ENCODE data around the gene MACF1. TPM values are rescaled to one million over a fixed set of nuclear protein-coding genes. Genes with fewer than 3 reads are reported as not detected.

Gene MACF1
- total RNA-seq, 1 donor from 2014 or later, result 301 TPM

DNA sequence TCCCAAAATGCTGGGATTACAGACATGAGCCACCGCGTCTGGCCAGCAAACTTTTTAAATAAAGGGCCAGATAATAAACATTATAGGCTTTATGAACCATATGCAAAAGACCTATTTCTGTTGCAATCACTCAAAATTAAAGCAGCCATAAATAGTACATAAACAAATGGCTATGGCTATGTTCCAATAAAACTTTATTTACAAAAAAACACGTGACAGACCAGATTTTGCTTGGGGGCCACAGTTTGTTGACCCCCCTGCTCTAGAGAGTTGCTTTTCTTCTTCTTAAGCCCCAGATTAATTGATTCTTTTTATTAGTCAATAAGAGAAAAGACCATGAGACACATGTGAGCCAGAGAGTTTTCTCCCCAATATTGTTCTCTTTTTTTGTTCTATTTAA is 138.3 kb downstream of the MACF1 start:
- TF ChIP-seq, protein P1, sequence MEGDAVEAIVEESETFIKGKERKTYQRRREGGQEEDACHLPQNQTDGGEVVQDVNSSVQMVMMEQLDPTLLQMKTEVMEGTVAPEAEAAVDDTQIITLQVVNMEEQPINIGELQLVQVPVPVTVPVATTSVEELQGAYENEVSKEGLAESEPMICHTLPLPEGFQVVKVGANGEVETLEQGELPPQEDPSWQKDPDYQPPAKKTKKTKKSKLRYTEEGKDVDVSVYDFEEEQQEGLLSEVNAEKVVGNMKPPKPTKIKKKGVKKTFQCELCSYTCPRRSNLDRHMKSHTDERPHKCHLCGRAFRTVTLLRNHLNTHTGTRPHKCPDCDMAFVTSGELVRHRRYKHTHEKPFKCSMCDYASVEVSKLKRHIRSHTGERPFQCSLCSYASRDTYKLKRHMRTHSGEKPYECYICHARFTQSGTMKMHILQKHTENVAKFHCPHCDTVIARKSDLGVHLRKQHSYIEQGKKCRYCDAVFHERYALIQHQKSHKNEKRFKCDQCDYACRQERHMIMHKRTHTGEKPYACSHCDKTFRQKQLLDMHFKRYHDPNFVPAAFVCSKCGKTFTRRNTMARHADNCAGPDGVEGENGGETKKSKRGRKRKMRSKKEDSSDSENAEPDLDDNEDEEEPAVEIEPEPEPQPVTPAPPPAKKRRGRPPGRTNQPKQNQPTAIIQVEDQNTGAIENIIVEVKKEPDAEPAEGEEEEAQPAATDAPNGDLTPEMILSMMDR (IDR thresholded peaks at IDR 0.05; ENCODE audit: unreplicated experiment), result no peak
- Mint-ChIP-seq H3K27me3 (ENCODE audit: low read depth) (no peaks in the 10 kb centered on the region), H3K36me3 (peaks cover 51% of the 10 kb centered on the region), H3K27ac (no peak overlapping the region), H3K4me3 (no peak overlapping the region), H3K9me3 (no peaks in the 10 kb centered on the region), H3K4me1 (no peaks in the 10 kb centered on the region)
- no peak for DNase-seq (ENCODE audit: low spot score in 2 of 2, unreplicated experiment in 2 of 2)

DNA sequence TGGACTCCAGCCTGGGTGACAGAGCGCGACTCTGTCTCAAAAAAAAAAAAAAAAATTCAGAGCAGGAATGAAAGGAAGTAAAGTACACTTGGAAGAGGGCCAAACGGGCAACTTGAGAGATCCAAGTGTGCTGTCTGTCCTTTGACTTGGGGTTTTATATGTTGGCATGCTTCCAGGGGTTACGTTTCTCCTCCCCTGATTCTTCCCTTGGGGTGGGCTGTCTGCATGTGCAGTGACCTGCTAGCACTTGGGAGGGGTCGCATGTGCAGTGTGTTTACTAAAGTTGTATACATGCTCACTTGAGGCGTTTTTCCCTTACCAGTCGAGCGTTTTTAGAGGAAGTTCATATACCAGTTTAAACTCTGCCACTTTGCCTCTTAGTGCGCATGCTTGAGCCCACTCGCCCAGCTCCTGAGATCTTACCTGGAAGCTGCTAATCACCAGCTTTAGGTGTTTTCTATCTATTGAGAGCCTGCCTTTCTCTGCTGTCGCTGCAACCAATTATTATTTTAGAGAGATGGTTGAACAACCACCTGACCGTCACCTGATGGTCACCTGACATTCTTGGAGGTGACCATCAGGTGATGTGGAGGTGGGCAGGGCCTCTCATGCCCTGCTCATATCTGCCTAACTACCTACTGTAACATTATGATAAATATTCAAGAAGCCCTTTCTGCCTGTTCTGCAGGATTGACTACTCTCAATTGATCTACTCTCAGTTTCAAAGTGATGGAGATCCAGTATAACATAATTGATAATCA is 140.1 kb downstream of the MACF1 start:
- no peak overlapping the region for H3K27ac Mint-ChIP-seq

DNA sequence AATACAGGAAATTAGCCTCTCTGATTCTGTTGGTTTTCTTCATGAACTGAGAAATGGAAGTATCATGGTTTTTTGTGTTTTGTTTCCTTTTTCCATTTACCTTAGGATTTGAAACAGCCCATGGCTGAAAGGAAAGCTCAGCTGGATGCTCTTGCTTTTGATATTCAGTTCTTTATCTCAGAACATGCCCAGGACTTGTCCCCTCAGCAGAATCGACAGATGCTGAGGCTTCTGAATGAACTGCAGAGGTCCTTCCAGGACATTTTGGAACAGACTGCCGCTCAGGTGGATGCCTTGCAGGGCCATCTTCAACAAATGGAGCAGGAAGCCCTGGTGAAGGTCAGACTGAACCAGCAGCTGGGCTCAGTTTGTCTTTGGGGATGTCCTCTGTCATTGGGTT is 142.4 kb downstream of the MACF1 start:
- peaks cover 42% of the 10 kb centered on the region for H3K36me3 Mint-ChIP-seq
- H3K4me1 Mint-ChIP-seq, result no peaks in the 10 kb centered on the region
- TF ChIP-seq, protein P1 (IDR thresholded peaks at IDR 0.05; ENCODE audit: unreplicated experiment), result no peak
- DNase-seq (ENCODE audit: low spot score in 2 of 2, unreplicated experiment in 2 of 2), result no peak
- H3K4me3 Mint-ChIP-seq, result no peak overlapping the region
- H3K27ac Mint-ChIP-seq, result no peak overlapping the region
- no peaks in the 10 kb centered on the region for H3K27me3 Mint-ChIP-seq (ENCODE audit: low read depth)
- no peaks in the 10 kb centered on the region for H3K9me3 Mint-ChIP-seq

More for the DNA sequence above, 140.1 kb downstream of the MACF1 start:
- H3K4me3 Mint-ChIP-seq, result no peak overlapping the region
- H3K27me3 Mint-ChIP-seq (ENCODE audit: low read depth), result no peaks in the 10 kb centered on the region
- no peak for DNase-seq (ENCODE audit: low spot score in 2 of 2, unreplicated experiment in 2 of 2)
- H3K36me3 Mint-ChIP-seq, result peaks cover 48% of the 10 kb centered on the region
- no peaks in the 10 kb centered on the region for H3K4me1 Mint-ChIP-seq
- H3K9me3 Mint-ChIP-seq, result no peaks in the 10 kb centered on the region
- TF ChIP-seq, protein P1 (IDR thresholded peaks at IDR 0.05; ENCODE audit: unreplicated experiment), result no peak

DNA sequence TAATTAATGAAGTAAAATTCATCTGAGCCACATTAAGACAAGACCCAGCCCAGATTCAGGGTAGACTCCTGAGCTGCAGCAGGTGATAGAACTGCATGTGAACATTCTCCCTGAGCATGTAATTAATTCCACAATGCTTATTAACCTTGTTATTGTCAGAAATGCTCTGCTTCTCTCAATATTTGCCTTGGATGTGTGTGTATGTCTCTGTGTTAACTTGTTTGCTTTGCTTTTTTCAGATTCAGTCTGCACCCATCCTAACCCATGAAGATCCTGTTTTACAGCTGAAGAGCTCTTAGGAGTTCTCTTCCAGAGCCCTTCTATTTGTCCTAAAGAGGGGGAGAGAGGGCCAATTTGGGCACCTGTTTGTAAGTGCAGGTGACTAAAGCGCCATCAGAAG is 143.8 kb downstream of the MACF1 start:
- TF ChIP-seq, protein P1 (IDR thresholded peaks at IDR 0.05; ENCODE audit: unreplicated experiment), result no peak
- H3K27me3 Mint-ChIP-seq (ENCODE audit: low read depth), result no peaks in the 10 kb centered on the region
- H3K9me3 Mint-ChIP-seq, result no peaks in the 10 kb centered on the region
- DNase-seq (ENCODE audit: low spot score in 2 of 2, unreplicated experiment in 2 of 2), result no peak
- H3K4me3 Mint-ChIP-seq, result no peak overlapping the region
- no peaks in the 10 kb centered on the region for H3K4me1 Mint-ChIP-seq
- peaks cover 37% of the 10 kb centered on the region for H3K36me3 Mint-ChIP-seq
- no peak overlapping the region for H3K27ac Mint-ChIP-seq

DNA sequence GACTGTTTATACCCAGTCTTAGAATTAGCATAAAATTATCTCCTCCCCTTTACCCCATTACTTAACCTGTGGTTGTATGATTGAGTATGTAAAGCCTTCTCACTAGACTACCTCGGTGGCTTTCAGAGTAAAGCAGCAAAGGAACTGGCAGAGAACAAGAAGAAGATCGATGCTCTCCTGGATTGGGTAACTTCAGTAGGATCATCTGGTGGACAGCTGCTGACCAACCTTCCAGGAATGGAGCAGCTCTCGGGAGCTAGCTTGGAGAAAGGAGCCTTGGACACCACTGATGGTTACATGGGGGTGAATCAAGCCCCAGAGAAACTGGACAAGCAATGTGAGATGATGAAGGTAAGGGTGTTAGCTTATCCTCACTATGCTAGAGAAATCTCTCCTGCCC is 148.4 kb downstream of the MACF1 start:
- no peak overlapping the region for H3K27ac Mint-ChIP-seq

More for the DNA sequence above, 148.4 kb downstream of the MACF1 start:
- no peaks in the 10 kb centered on the region for H3K27me3 Mint-ChIP-seq (ENCODE audit: low read depth)
- H3K4me1 Mint-ChIP-seq, result no peaks in the 10 kb centered on the region
- H3K36me3 Mint-ChIP-seq, result peaks cover 33% of the 10 kb centered on the region
- H3K9me3 Mint-ChIP-seq, result no peaks in the 10 kb centered on the region
- DNase-seq (ENCODE audit: low spot score in 2 of 2, unreplicated experiment in 2 of 2), result no peak
- no peak overlapping the region for H3K4me3 Mint-ChIP-seq
- TF ChIP-seq, protein P1 (IDR thresholded peaks at IDR 0.05; ENCODE audit: unreplicated experiment), result no peak
